ENCODE measurements around the gene OR4A5.
"Not testable (repeated sequence)": the region's sequence is repeated elsewhere in the genome, so short reads cannot be mapped to it uniquely, and the experiment has no call there.

OR4A5 gene, protein sequence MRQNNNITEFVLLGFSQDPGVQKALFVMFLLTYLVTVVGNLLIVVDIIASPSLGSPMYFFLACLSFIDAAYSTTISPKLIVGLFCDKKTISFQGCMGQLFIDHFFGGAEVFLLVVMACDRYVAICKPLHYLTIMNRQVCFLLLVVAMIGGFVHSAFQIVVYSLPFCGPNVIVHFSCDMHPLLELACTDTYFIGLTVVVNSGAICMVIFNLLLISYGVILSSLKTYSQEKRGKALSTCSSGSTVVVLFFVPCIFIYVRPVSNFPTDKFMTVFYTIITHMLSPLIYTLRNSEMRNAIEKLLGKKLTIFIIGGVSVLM

GRCh38 chr11:54706532-54706931 lies at the start of gene OR4A5:
TSS of gene OR4A5 (plus strand) at chr11:54706832. CDS start at chr11:54706885, 53 bp downstream.
- POLR2A ChIA-PET; CTCF ChIA-PET; DNase-seq (ENCODE audit: extremely low spot score): not testable (repeated sequence)

DNA sequence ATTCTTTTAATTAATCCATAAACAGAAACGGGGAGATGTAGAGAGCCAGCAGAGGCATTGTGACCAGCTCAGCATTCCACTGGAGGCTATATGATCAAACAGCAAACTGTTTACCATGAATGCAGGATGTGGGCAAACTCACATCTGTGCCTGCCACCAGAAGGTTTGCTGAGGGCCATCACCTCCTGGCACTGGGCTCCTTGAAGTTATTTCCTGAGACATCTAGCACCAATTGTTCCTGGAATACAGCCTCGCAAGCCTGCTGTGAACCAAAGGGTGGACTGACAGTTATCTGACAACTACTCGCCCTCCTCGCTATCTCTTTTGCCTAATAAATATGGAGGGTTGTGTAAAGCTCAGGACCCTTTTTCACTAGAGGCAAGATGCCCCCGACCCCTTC lies 13.5 kb downstream of the OR4A5 start:
- POLR2A ChIA-PET; CTCF ChIA-PET; DNase-seq (ENCODE audit: extremely low spot score): not testable (repeated sequence)
